ENCODE measurements around the gene CXCR4.

DNA sequence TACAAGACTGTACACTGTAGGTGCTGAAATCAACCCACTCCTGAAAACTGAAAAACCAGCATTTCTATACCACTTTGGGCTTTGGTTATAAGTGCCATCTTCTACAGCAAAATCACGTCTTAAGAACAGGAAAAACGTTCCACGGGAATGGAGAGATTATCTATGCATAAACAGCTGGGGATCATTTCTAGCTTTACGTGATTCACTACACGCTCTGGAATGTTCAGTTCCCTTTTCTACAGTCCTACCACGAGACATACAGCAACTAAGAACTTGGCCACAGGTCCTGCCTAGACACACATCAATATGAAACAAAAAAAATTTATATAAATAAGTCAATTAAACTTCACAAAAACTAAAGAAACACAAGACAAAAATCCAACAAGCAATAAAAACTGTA is 3.6 kb downstream of the CXCR4 start:
- TF ChIP-seq FOXP1 (CRISPR knock-in tag; IDR thresholded peaks at IDR 0.05; ENCODE audit: borderline replicate concordance) = no peak
- TF ChIP-seq NFYB (CRISPR knock-in tag; conservative IDR thresholded peaks at IDR 0.05; ENCODE audit: low read depth) = no peak
- TF ChIP-seq, protein P1, sequence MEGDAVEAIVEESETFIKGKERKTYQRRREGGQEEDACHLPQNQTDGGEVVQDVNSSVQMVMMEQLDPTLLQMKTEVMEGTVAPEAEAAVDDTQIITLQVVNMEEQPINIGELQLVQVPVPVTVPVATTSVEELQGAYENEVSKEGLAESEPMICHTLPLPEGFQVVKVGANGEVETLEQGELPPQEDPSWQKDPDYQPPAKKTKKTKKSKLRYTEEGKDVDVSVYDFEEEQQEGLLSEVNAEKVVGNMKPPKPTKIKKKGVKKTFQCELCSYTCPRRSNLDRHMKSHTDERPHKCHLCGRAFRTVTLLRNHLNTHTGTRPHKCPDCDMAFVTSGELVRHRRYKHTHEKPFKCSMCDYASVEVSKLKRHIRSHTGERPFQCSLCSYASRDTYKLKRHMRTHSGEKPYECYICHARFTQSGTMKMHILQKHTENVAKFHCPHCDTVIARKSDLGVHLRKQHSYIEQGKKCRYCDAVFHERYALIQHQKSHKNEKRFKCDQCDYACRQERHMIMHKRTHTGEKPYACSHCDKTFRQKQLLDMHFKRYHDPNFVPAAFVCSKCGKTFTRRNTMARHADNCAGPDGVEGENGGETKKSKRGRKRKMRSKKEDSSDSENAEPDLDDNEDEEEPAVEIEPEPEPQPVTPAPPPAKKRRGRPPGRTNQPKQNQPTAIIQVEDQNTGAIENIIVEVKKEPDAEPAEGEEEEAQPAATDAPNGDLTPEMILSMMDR (IDR thresholded peaks at IDR 0.05) = no peak
- TF ChIP-seq, protein P2, sequence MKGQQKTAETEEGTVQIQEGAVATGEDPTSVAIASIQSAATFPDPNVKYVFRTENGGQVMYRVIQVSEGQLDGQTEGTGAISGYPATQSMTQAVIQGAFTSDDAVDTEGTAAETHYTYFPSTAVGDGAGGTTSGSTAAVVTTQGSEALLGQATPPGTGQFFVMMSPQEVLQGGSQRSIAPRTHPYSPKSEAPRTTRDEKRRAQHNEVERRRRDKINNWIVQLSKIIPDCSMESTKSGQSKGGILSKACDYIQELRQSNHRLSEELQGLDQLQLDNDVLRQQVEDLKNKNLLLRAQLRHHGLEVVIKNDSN (CRISPR knock-in tag; IDR thresholded peaks at IDR 0.05) = no peak
- no peak for TF ChIP-seq SMAD4 (CRISPR knock-in tag; IDR thresholded peaks at IDR 0.05)
- TF ChIP-seq, protein P3, sequence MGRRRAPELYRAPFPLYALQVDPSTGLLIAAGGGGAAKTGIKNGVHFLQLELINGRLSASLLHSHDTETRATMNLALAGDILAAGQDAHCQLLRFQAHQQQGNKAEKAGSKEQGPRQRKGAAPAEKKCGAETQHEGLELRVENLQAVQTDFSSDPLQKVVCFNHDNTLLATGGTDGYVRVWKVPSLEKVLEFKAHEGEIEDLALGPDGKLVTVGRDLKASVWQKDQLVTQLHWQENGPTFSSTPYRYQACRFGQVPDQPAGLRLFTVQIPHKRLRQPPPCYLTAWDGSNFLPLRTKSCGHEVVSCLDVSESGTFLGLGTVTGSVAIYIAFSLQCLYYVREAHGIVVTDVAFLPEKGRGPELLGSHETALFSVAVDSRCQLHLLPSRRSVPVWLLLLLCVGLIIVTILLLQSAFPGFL (CRISPR knock-in tag; IDR thresholded peaks at IDR 0.05; ENCODE audit: borderline replicate concordance) = no peak

Measured in WTC11 (cell line).